Right lobe of liver (tissue), 4 donors: ENCODE data around the gene CNGA4.

Source experiments
- POLR2A ChIP-seq: fragments of 450-650 bp; IDR thresholded peaks from one replicate; pipeline ENCODE4 v1.6.1; 2017; ENCODE audit warnings: antibody characterized with exemption, mild to moderate bottlenecking
- TF ChIP-seq, protein P1 (sequence below), 4 donors: fragments of 200-600 bp in 3 of 4; fragments of 450-650 bp in 1 of 4; IDR thresholded peaks; one replicate each; pipeline versions ENCODE4 v1.5.1 to v1.8.0; 2016 to 2022; ENCODE audit warnings: antibody characterized with exemption in 4 of 4, mild to moderate bottlenecking in 2 of 4
- donor health status: DM: no; HTN: no; CAD: no.
- donor health status: DM: no; HTN: no; CAD: no.
- donor health status: DM: no; HTN: yes; CAD: no.

DNA sequence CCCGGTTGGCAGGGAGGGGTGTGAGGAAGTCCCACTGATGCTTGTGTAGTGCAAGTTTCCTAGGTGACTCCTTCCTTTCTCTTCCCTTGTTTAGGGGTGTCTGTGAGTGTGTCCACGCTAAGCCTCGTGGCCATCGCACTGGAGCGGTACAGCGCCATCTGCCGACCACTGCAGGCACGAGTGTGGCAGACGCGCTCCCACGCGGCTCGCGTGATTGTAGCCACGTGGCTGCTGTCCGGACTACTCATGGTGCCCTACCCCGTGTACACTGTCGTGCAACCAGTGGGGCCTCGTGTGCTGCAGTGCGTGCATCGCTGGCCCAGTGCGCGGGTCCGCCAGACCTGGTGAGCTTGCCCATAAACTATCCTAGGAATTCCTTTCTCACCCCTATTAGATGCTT is 31.1 kb downstream of the CNGA4 start:
- TF ChIP-seq, protein P1, sequence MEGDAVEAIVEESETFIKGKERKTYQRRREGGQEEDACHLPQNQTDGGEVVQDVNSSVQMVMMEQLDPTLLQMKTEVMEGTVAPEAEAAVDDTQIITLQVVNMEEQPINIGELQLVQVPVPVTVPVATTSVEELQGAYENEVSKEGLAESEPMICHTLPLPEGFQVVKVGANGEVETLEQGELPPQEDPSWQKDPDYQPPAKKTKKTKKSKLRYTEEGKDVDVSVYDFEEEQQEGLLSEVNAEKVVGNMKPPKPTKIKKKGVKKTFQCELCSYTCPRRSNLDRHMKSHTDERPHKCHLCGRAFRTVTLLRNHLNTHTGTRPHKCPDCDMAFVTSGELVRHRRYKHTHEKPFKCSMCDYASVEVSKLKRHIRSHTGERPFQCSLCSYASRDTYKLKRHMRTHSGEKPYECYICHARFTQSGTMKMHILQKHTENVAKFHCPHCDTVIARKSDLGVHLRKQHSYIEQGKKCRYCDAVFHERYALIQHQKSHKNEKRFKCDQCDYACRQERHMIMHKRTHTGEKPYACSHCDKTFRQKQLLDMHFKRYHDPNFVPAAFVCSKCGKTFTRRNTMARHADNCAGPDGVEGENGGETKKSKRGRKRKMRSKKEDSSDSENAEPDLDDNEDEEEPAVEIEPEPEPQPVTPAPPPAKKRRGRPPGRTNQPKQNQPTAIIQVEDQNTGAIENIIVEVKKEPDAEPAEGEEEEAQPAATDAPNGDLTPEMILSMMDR (IDR thresholded peaks at IDR 0.05): no peak
- no peak for TF ChIP-seq POLR2A
